ENCODE data around the gene PRDM16. TPM values are rescaled to one million over a fixed set of nuclear protein-coding genes. Genes with fewer than 3 reads are reported as not detected.

The PRDM16 gene
- total and polyA plus RNA-seq, 2 of the 13 experiments (the other 11 are each of a cell fraction or from before 2014, with no cell fraction given), result 0.15 to 0.81 TPM

GRCh38 chr1:3075666-3076362 lies 6.8 kb downstream of the PRDM16 start:
- Histone ChIP-seq H2AFZ (ENCODE audit: low read length) (no peak overlapping the region), H3K4me3 (replicated peaks in 1 of 3; ENCODE audit: insufficient read depth in 1 of 3, low read depth in 2 of 3, low read length in 3 of 3) (no peak overlapping the region), H3K27ac (ENCODE audit: extremely low read length, insufficient read depth, low read length) (no peak overlapping the region), H3K9me3 (ENCODE audit: low read length) (no peaks in the 10 kb centered on the region), H3K9ac (ENCODE audit: insufficient read depth, low read depth, low read length) (no peak overlapping the region), H3K27me3 (ENCODE audit: control insufficient read depth in 1 of 2, insufficient read depth in 2 of 2, low read length in 2 of 2) (peaks cover 8 to 29% of the 10 kb centered on the region in 2 experiments), H3K4me2 (ENCODE audit: low read depth, low read length) (no peak overlapping the region), H3K79me2 (ENCODE audit: insufficient read depth, low read length) (no peaks in the 10 kb centered on the region), H3K4me1 (ENCODE audit: insufficient read depth, low read length) (peaks cover 16% of the 10 kb centered on the region), H4K20me1 (ENCODE audit: insufficient read depth, low read length) (no peaks in the 10 kb centered on the region), H3K36me3 (replicated peaks in 1 of 2; ENCODE audit: control insufficient read depth in 1 of 2, insufficient read depth in 2 of 2, low read length in 2 of 2) (no peaks in the 10 kb centered on the region)
- no TSS peak for BruUV-seq (replicated peaks)
- intact Hi-C loops (cut with micrococcal nuclease; ENCODE audit: unreplicated experiment) (no loop called here), in situ Hi-C loops (cut with HindIII; ENCODE audit: extremely low pct_ligation_motif_present, low pct_unique_long_range_greater_than_20kb) (no loop called here)
- ChIA-PET CTCF (ENCODE audit: low intra/inter-chr PET ratio, low total read pairs) (no interaction called here), POLR2A (no interaction called here)
- 73% methylated on average over 29 of the region's 36 CpGs for WGBS (ENCODE audit: low lambda C conversion rate)
- no peak for ATAC-seq
- no peak for FAIRE-seq
- TF ChIP-seq ZSCAN12 (CRISPR knock-in tag; IDR thresholded peaks at IDR 0.05), result no peak
- TF ChIP-seq ZBTB14 (CRISPR knock-in tag; IDR thresholded peaks at IDR 0.05), result no peak
- no peak for DNase-seq (ENCODE audit: low spot score)

GRCh38 chr1:3076363-3076740 lies 7.3 kb downstream of the PRDM16 start:
- intact Hi-C loops (cut with micrococcal nuclease; ENCODE audit: unreplicated experiment), result no loop called here
- in situ Hi-C loops (cut with HindIII; ENCODE audit: extremely low pct_ligation_motif_present, low pct_unique_long_range_greater_than_20kb), result no loop called here
- no peaks in the 10 kb centered on the region for H3K79me2 ChIP-seq (ENCODE audit: insufficient read depth, low read length)
- FAIRE-seq (no peak), ATAC-seq (no peak), DNase-seq (ENCODE audit: low spot score) (no peak)
- no peaks in the 10 kb centered on the region for H3K36me3 ChIP-seq (replicated peaks in 1 of 2; ENCODE audit: control insufficient read depth in 1 of 2, insufficient read depth in 2 of 2, low read length in 2 of 2)
- H3K9ac ChIP-seq (ENCODE audit: insufficient read depth, low read depth, low read length), result no peak overlapping the region
- no peaks in the 10 kb centered on the region for H3K9me3 ChIP-seq (ENCODE audit: low read length)
- H3K4me2 ChIP-seq (ENCODE audit: low read depth, low read length), result no peak overlapping the region
- ChIA-PET CTCF (ENCODE audit: low intra/inter-chr PET ratio, low total read pairs) (no interaction called here), POLR2A (no interaction called here)
- H4K20me1 ChIP-seq (ENCODE audit: insufficient read depth, low read length), result no peaks in the 10 kb centered on the region
- H3K27me3 ChIP-seq (ENCODE audit: control insufficient read depth in 1 of 2, insufficient read depth in 2 of 2, low read length in 2 of 2), result peaks cover 8 to 24% of the 10 kb centered on the region in 2 experiments; a peak in 4 of 5 replicates
- H3K4me1 ChIP-seq (ENCODE audit: insufficient read depth, low read length), result peaks cover 11% of the 10 kb centered on the region
- no peak overlapping the region for H3K27ac ChIP-seq (ENCODE audit: extremely low read length, insufficient read depth, low read length)
- 70% methylated on average over 6 of the region's 11 CpGs for WGBS (ENCODE audit: low lambda C conversion rate)
- H2AFZ ChIP-seq (ENCODE audit: low read length), result no peak overlapping the region
- H3K4me3 ChIP-seq (replicated peaks in 1 of 3; ENCODE audit: insufficient read depth in 1 of 3, low read depth in 2 of 3, low read length in 3 of 3), result no peak overlapping the region
- BruUV-seq (replicated peaks), result no TSS peak
- TF ChIP-seq HMGA1 (CRISPR knock-in tag; conservative IDR thresholded peaks at IDR 0.05) (no peak), ZFP91 (CRISPR knock-in tag; IDR thresholded peaks at IDR 0.05; ENCODE audit: borderline replicate concordance) (no peak), ZNF501 (CRISPR knock-in tag; IDR thresholded peaks at IDR 0.05) (no peak), ZNF317 (CRISPR knock-in tag; IDR thresholded peaks at IDR 0.05) (no peak), NR3C1 (CRISPR knock-in tag; IDR thresholded peaks at IDR 0.05) (no peak), TEAD2 (CRISPR knock-in tag; IDR thresholded peaks at IDR 0.05) (no peak), KDM4B (CRISPR knock-in tag; IDR thresholded peaks at IDR 0.05) (no peak), ZNF121 (CRISPR knock-in tag; IDR thresholded peaks at IDR 0.05) (no peak), MYC (CRISPR knock-in tag; IDR thresholded peaks at IDR 0.05; ENCODE audit: borderline replicate concordance) (no peak), NFE2L1 (CRISPR knock-in tag; IDR thresholded peaks at IDR 0.05; ENCODE audit: borderline replicate concordance) (no peak)
